CD4-positive, alpha-beta T cell treated with Interleukin-4 for 1 hour (primary cell): Measurements from ENCODE around the gene CRADD.
"Not testable (repeated sequence)": the region's sequence is repeated elsewhere in the genome, so short reads cannot be mapped to it uniquely, and the experiment has no call there.

Experiments
- DNase-seq, 2 donors: peaks; one replicate each; pipeline ENCODE4 v3.0.0-alpha.2; 2020 to 2022

The CRADD gene

GRCh38 chr12:93762059-93762719 lies 85.0 kb downstream of the CRADD start:
- DNase-seq: no peak

- no peak for DNase-seq
These were observed 85.9 kb downstream of the CRADD start for GRCh38 chr12:93762912-93763553.

- DNase-seq: no peak
These were observed 86.6 kb downstream of the CRADD start for GRCh38 chr12:93763746-93764147.

GRCh38 chr12:93766371-93766770 lies 89.2 kb downstream of the CRADD start:
- no peak for DNase-seq

DNA sequence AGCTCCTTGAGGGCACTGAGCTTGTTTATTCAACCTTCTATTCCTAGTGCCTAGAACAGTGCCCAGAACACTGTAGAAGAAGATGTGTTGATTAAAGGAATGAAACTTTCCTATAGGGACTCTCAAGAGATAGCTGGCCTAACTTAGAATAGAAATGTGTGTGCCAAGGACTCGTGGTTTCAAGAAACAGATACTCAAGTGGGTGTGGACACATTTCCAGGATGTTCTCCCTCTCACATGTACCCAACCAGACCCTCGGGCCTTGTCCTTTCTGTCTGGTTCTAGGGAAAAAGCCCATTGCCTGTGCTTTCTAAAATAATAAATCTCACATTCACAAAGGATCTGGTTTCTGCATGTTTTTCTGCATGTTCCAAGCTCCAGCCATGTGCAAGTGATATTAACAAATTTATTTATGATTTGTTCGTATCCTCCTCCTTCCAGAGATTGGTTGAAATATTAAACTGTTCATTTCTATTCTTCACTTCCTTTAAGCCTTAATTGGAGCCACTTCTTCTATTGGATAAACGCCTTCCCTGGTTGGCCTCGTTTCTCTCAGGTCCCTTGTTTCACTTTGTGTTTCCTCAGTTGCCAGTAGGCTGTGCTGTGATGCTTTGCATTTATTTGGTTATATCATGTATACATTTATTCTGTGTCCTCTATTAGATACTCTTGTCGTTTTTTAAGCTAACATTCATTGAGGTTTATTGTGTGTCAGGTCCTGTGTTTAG lies 89.8 kb downstream of the CRADD start:
- DNase-seq: peak; percentile 46 to 64

- no peak for DNase-seq
These were observed 90.3 kb downstream of the CRADD start for GRCh38 chr12:93767524-93767863.

DNA sequence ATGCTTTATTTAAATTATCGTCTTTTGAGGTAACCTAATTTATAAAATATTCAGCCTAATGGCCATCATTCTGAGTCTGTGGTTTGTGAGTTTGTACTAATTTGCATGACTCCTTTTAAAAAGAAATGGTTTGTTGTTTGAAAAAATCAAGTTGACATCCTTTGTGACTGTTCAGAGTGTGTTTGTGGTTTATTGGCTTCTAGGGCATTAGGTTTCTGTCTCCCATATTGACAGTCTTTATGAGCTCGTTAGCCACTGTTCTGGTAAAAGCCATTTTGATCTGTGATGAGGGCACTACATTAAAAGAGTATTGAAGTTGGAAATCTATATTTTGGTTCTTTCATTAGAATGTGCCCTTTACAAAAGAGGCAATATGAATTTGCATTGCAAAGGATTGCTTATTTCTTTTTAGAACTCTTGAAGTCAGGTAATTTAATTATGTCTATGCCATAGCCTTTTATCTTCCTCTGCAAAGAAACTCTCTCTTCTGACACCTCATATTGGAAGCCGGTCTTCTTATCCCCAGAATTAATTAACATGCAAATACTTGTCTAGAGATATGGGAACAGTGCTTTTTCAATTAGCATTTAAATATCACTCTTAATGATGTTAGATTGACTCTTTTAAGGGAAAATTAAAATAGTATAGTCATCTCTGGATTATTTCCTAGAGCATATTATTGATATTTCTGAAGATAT lies 95.0 kb downstream of the CRADD start:
- peak in 1 of 2 donors; percentile 29 for DNase-seq

DNA sequence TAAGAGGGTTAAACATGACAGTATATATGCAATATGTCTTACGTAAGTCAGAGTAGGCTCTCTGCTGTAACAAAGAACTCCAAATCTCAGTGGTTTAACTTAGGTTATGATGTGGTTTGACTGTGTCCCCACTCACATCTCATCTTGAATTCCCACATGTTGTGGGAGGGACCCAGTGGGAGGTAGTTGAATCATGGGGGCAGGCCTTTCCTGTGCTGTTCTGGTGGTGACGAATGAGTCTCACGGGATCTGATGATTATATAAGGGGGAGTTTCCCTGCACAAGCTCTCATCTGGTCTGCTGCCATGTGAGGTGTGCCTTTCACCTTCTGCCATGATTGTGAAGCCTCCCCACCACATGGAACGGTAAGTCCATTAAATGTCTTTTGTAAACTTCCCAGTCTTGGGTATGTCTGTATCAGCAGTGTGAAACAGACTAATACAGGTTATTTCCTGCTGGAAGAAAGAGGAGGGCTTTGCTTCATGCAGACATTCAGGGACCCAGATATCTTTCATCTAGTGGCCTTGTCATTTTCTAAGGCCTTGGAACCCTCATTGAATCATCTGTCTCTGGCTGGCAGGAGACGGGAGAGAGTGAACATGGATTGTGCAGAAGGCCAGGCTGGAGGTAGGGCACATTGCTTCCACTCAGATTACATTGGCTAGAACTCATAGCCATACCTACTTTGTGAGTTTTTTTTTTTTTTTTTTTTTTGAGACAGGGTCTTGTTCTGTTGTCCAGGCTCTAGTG lies 96.1 kb downstream of the CRADD start:
- DNase-seq: peak; percentile 45 to 79

DNA sequence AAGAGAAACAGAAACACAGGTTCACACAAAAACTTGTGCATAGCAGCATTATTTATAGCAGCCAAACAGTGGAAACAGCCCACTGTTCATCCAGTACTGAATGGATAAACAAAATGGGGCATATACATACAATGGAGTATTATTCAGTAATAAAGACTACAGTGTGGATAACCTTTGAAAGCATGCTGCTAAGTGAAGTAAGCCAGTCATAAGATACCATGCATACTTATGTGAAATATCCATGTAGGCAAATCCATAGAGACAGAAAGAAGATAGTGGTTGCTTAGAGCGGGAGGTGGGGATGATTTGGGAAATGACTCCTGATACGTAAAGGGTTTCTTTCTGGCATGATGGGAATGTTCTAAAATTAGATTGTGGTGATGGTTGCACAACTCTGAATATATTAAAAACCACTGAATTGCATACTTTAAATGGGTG lies 99.4 kb downstream of the CRADD start:
- no peak for DNase-seq

GRCh38 chr12:93777254-93777653 lies 100.1 kb downstream of the CRADD start:
- DNase-seq: no peak

DNA sequence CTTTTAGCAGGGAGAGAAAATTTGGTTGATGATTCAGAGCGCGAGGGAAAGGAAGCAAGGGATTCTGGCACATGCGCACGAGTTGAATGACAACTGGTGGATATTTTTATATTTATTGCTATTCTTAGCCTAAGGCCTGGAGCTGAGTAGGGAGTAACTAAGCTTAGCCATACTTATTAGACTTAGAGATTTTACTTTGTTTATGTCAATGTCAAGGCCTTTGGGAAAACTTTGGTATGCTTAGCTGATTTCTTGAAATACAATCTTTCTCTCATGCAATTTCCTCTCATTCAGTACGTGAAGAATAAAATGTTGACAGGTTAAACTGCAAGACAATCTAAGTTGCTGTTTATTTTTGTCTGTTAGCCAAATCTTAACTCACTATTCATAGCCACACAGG lies 101.1 kb downstream of the CRADD start:
- DNase-seq: no peak

- no peak for DNase-seq
These were observed 101.6 kb downstream of the CRADD start for GRCh38 chr12:93778766-93779165.

DNA sequence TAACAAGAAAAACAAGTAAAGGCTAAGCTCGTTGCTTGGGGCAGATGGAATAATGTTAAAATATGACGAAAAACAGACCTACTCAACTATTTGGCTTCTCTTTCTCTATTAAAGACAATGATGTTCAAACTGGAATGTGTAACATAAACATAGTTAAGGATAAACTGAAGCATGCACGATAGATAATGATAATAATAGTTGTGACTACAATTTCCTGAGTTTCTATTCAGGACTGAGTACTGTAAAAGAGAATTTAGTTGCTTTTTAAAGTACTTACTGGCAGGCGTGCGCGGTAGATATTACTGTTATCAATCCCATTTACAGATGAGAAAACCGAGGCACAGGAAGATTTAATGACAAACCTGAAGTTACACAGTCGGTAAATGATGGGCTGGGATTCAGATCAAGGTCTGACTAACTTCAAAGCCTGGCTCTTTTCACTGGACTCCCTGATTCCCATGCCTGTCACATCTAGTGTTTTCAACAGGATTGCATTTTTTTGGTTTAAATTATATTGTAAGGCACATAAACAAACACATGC lies 103.0 kb downstream of the CRADD start:
- no peak for DNase-seq

DNA sequence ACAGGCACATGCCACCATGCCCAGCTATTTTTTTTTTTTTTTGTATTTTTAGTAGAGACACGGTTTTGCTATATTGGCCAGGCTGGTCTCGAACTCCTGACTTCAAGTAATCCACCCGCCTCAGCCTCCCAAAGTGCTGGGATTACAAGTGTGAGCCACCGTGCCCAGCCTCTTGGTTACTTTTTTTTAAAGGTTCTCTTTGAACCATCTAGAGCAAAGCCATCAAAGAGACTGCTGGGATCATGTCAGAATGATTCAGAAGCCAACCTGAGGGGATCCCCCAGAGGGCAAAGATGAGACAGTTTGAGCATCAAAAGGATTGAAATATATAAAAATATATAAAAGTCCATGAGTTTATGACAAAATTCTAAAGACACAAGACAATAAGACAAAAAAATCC lies 103.7 kb downstream of the CRADD start:
- DNase-seq: not testable (repeated sequence)

DNA sequence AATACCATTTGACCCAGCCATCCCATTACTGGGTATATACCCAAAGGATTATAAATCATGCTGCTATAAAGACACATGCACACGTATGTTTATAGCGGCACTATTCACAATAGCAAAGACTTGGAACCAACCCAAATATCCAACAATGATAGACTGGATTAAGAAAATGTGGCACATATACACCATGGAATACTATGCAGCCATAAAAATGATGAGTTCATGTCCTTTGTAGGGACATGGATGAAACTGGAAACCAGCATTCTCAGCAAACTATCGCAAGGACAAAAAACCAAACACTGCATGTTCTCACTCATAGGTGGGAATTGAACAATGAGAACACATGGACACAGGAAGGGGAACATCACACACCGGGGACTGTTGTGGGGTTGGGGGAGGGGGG lies 104.8 kb downstream of the CRADD start:
- DNase-seq: not testable (repeated sequence)

DNA sequence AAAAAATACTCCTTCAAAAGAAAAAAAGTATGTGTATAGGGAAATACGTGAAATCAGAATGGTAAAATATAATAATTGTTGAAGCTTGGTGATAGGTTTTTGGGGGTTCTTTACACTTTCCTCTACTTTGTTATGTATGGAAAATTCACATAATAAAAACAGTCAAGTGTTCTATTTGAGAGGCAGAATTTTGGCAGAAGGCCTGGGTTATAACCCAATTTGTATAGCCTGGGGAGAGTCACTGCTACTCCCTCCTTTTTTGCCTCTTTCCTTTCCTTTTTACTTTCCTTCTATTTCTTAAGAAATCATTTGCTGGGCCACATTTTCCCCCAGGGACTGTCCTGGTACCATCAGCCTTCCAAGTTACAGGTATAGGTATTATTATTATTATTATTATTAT lies 105.7 kb downstream of the CRADD start:
- DNase-seq: no peak

- peak; percentile 22 to 24 for DNase-seq
These were observed 106.7 kb downstream of the CRADD start for GRCh38 chr12:93783832-93784231.

DNA sequence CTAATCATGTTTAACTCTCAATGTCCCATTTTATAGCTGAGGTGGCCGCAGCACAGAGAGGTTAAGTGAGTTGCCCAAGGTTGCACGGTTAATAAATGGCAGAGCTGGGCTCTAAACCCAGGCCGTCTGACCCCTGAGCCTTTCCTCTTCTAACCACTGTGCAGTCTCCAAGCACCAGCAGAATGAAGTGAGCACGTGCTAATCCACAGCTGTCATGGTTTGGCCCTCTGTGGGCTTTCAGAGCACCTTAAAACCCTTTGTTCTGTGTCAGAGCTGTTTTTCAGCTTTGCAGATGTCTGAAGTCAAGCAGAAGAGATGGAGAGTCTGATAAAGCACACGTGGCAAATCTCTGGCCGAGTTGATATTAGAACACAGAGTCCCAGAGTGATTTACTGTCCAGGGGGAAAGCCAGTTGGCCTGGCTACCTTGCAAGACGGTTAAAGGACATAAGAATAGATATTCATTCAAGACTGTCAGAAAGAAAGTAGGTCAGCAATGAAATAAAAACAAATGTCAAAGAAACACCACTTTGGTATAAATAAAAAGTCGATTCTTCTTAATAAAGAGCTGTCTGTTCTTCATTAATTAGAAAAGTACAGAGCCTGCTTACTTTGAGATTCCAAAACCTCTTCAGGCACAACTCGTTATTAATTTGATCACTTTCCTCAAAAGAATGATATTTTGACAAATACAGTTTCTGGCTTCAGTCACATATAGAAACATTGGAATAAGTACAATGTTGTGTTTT lies 107.3 kb downstream of the CRADD start:
- DNase-seq: peak; percentile 12 to 31

DNA sequence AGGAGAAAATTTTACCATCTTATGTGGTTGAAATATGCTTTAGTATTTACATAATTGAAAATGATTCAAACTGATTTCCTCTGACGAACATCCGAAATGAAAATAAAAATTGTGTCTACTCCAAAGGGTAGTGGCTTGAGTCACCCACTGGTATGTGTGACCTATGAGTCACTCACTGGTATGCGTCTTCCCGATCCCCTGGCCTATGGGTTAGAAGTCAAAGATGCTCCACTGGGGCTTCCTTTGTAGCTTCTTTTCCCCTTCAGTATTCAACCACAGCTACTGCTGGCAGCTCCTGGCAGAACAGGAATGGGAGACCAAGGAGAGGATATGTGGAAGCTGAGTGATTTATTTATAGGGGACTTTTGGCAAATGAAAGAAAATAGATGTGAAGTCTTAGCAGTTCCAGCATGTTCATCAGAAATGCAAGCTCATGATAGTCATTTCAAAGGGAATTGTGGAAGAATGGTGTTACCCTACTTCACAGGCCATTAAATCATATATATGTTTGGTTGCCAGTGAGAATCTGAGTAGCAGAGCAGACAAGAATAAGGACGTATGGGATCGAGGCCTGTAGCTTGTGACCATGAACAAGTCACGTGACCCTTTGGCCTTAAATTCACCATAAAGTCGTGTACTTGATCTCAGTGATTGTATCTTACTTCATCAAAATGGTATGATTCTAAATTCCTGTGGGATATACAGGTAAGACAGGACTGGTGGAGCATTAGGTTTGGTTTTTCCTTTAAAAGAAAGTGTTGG lies 108.3 kb downstream of the CRADD start:
- peak; percentile 22 to 41 for DNase-seq

DNA sequence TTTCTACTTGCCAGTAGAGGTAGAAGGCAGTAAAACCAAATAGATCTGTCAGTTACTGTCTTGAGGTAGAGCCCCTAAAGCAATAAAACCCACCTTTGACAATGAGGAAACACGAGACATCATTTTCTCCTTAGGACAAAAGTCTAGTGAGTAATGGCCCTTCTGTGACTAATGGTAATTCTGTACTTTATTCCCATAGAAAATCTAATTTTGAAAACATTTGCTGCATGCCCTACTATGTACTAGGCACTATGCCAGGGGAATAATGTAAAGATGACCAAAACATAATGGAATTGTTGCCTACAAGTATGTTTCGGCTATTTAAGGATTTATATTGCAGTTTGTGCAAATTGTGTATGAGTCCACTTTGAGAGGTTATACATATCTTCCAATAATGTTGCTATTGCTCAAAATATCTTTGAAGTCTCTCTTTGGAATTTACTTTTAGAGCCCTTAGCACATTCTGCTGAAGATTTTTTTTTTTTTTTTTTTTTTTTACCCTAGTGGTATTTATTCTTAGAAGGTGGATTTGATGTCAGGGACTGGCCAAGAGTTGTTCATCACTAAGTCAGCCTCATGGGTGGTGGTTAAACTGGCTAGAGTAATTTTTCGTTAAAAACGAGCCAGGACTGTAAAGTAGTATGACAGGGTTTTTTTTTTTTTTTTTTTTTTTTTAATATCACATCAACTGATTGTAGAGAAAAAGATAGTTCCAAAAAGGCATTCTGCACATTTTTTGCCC lies 109.7 kb downstream of the CRADD start:
- DNase-seq: no peak
